HG03521 (cell line): ENCODE data around the gene RSPH9.
A peak's percentile ranks its signal among the peaks of the same experiment; 100 is the strongest.

ENCODE experiments used
- ATAC-seq: cut with Tn5 transposase; IDR thresholded peaks from one replicate; pipeline ENCODE4 v1.9.1; 2021; ENCODE audit warnings: mild to moderate bottlenecking, moderate library complexity; ENCODE audit not compliant: unreplicated experiment

Gene RSPH9

GRCh38 chr6:43667245-43668150 is 22.7 kb downstream of the RSPH9 start:
- ATAC-seq: no peak

- peak; percentile 41 for ATAC-seq
Measured at GRCh38 chr6:43668151-43669028, 23.6 kb downstream of the RSPH9 start.

- no peak for ATAC-seq
Measured at GRCh38 chr6:43669050-43669921, 24.4 kb downstream of the RSPH9 start.

GRCh38 chr6:43669922-43670622 is 25.2 kb downstream of the RSPH9 start:
- ATAC-seq: no peak

- ATAC-seq: no peak
Measured at GRCh38 chr6:43670623-43670986, 25.8 kb downstream of the RSPH9 start.

- ATAC-seq: no peak
Measured at GRCh38 chr6:43671011-43671800, 26.4 kb downstream of the RSPH9 start.

GRCh38 chr6:43671801-43672690 is 27.2 kb downstream of the RSPH9 start:
- ATAC-seq: no peak

GRCh38 chr6:43673444-43674084 is 28.7 kb downstream of the RSPH9 start:
- ATAC-seq: no peak

GRCh38 chr6:43674291-43674690 is 29.5 kb downstream of the RSPH9 start:
- no peak for ATAC-seq

GRCh38 chr6:43674921-43675320 is 30.1 kb downstream of the RSPH9 start:
- no peak for ATAC-seq

- no peak for ATAC-seq
Measured at GRCh38 chr6:43676962-43677606, 32.2 kb downstream of the RSPH9 start.

GRCh38 chr6:43677759-43678158 is 32.9 kb downstream of the RSPH9 start:
- no peak for ATAC-seq

- no peak for ATAC-seq
Measured at GRCh38 chr6:43678341-43678740, 33.5 kb downstream of the RSPH9 start.

- ATAC-seq: no peak
Measured at GRCh38 chr6:43679057-43679456, 34.2 kb downstream of the RSPH9 start.

GRCh38 chr6:43680308-43681200 is 35.7 kb downstream of the RSPH9 start:
- no peak for ATAC-seq

- no peak for ATAC-seq
Measured at GRCh38 chr6:43681303-43681702, 36.5 kb downstream of the RSPH9 start.
